ENCODE results near the gene AARSD1.

Gene AARSD1, protein sequence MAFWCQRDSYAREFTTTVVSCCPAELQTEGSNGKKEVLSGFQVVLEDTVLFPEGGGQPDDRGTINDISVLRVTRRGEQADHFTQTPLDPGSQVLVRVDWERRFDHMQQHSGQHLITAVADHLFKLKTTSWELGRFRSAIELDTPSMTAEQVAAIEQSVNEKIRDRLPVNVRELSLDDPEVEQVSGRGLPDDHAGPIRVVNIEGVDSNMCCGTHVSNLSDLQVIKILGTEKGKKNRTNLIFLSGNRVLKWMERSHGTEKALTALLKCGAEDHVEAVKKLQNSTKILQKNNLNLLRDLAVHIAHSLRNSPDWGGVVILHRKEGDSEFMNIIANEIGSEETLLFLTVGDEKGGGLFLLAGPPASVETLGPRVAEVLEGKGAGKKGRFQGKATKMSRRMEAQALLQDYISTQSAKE

GRCh38 chr17:42964161-42964932 is at the start of gene AARSD1:
TSS of gene AARSD1 (minus strand) at chr17:42964454. CDS start at chr17:42964440, 14 bp downstream.
- peak within 1 kb of the TSS; percentile 83 for H3K27ac ChIP-seq

DNA sequence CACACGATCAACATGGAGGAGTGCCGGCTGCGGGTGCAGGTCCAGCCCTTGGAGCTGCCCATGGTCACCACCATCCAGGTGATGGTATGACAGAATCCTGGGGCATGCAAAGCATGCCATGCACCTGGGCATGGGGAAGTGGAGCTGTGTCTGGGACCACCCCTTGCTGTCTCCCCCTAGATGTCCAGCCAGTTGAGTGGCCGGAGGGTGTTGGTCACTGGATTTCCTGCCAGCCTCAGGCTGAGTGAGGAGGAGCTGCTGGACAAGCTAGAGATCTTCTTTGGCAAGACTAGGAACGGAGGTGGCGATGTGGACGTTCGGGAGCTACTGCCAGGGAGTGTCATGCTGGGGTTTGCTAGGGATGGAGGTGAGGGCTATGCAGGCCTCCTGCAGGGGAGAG is 49.0 kb upstream of the AARSD1 start:
- no peak overlapping the region for H3K27ac ChIP-seq
- TF ChIP-seq ZFX (IDR thresholded peaks at IDR 0.05) = no peak
- TF ChIP-seq, protein P1, sequence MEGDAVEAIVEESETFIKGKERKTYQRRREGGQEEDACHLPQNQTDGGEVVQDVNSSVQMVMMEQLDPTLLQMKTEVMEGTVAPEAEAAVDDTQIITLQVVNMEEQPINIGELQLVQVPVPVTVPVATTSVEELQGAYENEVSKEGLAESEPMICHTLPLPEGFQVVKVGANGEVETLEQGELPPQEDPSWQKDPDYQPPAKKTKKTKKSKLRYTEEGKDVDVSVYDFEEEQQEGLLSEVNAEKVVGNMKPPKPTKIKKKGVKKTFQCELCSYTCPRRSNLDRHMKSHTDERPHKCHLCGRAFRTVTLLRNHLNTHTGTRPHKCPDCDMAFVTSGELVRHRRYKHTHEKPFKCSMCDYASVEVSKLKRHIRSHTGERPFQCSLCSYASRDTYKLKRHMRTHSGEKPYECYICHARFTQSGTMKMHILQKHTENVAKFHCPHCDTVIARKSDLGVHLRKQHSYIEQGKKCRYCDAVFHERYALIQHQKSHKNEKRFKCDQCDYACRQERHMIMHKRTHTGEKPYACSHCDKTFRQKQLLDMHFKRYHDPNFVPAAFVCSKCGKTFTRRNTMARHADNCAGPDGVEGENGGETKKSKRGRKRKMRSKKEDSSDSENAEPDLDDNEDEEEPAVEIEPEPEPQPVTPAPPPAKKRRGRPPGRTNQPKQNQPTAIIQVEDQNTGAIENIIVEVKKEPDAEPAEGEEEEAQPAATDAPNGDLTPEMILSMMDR (conservative IDR thresholded peaks at IDR 0.05) = no peak

More at GRCh38 chr17:42964161-42964932, at the start of gene AARSD1:
- TF ChIP-seq, protein P1 (conservative IDR thresholded peaks at IDR 0.05) = no peak
- TF ChIP-seq ZFX (IDR thresholded peaks at IDR 0.05) = no peak

- H3K27ac ChIP-seq = no peak overlapping the region
Measured at GRCh38 chr17:43011728-43012472, 47.6 kb upstream of the AARSD1 start.

GRCh38 chr17:43010667-43011308 is 46.5 kb upstream of the AARSD1 start:
- TF ChIP-seq, protein P1 (conservative IDR thresholded peaks at IDR 0.05) = no peak
- no peak for TF ChIP-seq ZFX (IDR thresholded peaks at IDR 0.05)
- no peak overlapping the region for H3K27ac ChIP-seq

More at GRCh38 chr17:43011728-43012472, 47.6 kb upstream of the AARSD1 start:
- TF ChIP-seq, protein P1 (conservative IDR thresholded peaks at IDR 0.05) = no peak
- no peak for TF ChIP-seq ZFX (IDR thresholded peaks at IDR 0.05)

DNA sequence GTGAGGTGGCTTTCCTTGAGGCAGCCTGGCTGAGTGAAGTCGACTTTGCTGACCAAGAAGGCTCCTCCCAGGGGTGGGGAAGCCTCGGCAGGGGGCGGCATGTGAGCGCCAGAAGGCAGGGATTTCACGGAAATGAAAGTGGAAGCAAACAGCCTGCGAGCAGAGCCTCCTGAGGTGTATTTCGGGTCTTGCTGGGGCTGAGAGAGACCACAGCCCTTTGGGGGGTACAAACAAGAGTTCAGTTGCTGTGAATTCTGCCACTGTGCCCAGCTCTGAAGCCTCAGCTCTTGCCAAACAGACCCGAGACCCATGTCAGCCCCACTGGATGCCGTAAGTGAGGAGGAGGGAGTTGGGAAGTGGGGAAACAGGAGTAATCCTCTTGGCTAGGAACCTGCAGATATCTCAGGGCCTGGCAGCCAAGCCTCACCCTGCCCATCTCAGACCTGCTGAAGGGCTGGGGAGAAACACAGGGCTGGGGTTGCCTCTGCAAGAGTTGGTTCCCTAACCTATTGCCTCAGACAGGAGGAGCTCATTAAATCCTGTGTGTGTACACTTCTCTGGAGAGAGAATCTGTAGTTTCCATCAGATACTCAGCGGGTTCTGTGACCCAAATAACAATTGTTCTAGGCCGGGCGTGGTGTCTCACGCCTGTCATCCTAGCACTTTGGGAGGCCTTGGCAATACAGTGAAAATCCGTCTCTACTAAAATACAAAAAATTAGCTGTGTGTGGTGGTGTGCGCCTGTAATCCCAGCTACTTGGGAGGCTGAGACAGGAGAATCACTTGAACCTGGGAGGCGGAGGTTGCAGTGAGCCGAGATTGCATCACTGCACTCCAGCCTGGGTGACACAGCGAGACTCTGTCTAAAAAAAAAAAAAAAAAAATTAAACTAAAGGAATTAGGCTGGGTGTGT is 42.6 kb upstream of the AARSD1 start, which contains the start of gene IFI35:
TSS of gene IFI35 (plus strand) at position 146 of the 913 bp plus-strand sequence. CDS start at position 310, 164 bp downstream.
- TF ChIP-seq, protein P1 (conservative IDR thresholded peaks at IDR 0.05) = no peak
- TF ChIP-seq ZFX (IDR thresholded peaks at IDR 0.05) = no peak
- H3K27ac ChIP-seq = peak within 1 kb of the TSS; percentile 62

Data from C4-2B (cell line).